HG03342 (cell line): ENCODE measurements around the gene RNASEH2B.

Source experiments
- ATAC-seq: cut with Tn5 transposase; IDR thresholded peaks from one replicate; pipeline ENCODE4 v1.9.1; 2021; ENCODE audit warnings: mild to moderate bottlenecking, moderate library complexity; ENCODE audit not compliant: unreplicated experiment

Gene RNASEH2B

GRCh38 chr13:50993934-50994333, 84.3 kb downstream of the RNASEH2B start:
- ATAC-seq: no peak

DNA sequence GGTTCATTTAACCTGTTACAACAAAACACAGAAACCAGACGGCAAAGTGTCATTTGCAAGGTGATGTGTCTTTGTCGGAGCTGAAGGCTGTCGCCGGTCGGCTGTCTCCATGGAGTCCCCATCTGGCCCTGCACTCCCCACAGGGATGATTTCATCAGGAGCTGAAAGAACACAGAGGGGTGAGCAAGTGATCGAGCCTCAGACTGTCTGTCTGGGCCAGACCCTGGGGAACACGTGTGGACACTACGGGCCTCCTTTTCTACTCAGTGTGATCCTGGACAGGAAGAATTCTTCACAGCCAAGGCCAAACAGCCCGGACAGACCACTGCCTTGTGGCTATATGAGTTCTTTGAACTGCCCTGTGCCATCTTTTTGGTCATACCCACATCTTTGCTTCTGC, 85.1 kb downstream of the RNASEH2B start:
- no peak for ATAC-seq

GRCh38 chr13:50995854-50996253, 86.3 kb downstream of the RNASEH2B start:
- ATAC-seq: no peak

DNA sequence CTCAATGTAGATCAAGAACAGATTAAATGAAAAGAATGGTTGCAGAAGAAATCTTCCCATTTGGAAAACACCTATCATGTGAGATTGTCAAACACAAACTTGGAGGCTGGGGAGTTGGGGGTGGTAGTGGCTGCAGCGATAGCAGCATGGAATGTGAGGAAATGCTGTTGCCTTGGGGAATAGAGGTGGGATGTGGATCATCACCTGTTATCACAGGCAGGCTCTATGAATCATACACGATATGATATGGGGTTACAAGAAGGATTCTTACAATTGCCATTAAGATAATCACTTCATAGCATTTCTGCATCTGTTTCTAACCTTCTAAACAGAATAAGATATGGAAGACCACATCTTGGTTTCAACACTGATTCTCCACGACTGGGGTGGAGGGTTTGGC, 88.7 kb downstream of the RNASEH2B start:
- no peak for ATAC-seq

GRCh38 chr13:50999641-51000040, 90.0 kb downstream of the RNASEH2B start:
- ATAC-seq: no peak

DNA sequence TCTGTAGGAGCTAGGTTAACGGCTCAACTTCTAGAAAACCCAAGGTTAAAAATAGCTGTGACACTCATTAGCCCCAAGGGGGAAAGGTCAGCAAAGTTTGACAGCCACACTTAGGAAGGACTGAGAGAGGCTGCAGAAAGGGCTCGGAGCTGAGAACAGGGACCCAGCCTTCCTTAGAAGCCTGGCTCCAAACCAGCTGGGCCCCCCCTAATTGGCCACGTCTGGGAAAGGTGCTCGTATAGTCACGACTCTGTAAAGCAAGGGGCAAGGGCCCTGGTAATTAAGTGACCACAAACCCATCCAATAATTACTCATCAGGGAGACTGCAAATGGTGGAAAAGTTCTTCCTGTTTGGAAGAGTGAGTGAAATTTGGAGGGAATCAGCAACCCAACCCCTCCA, 90.5 kb downstream of the RNASEH2B start:
- no peak for ATAC-seq

- no peak for ATAC-seq
Observed at GRCh38 chr13:51000571-51001260, 91.1 kb downstream of the RNASEH2B start.

GRCh38 chr13:51001335-51001734, 91.7 kb downstream of the RNASEH2B start:
- no peak for ATAC-seq

GRCh38 chr13:51002736-51003135, 93.1 kb downstream of the RNASEH2B start:
- no peak for ATAC-seq

GRCh38 chr13:51003642-51004041, 94.1 kb downstream of the RNASEH2B start:
- ATAC-seq: no peak

GRCh38 chr13:51004111-51004865, 94.7 kb downstream of the RNASEH2B start:
- no peak for ATAC-seq

GRCh38 chr13:51004918-51005460, 95.4 kb downstream of the RNASEH2B start:
- ATAC-seq: no peak

DNA sequence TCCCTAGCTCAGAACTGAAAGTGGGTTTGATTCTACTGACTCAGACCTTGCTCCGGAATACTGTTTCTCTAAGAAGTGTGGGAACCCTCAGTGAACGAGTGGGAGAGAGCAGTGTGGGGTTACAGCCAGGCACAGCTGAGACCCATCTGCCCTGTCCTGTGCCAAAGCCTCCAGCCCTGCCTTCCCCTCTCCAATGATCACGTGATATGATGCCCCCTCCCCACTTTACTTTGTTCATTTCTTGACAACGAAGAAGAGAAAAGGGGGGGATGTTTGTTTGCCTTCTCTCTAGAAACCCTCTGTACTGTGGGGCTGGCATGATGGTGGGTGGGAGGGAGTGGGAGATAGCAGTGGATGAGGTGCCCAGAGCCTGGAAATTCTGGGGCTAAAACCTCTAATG, 96.0 kb downstream of the RNASEH2B start:
- ATAC-seq: no peak
